GM21717 (cell line): ENCODE measurements around the gene PDE4B.
A peak's percentile ranks its signal among the peaks of the same experiment; 100 is the strongest.

ENCODE experiments used
- ATAC-seq: cut with Tn5 transposase; IDR thresholded peaks from one replicate; pipeline ENCODE4 v1.9.1; 2021; ENCODE audit warnings: mild to moderate bottlenecking, moderate library complexity; ENCODE audit not compliant: unreplicated experiment

Gene PDE4B

GRCh38 chr1:65880611-65881010, 87.9 kb downstream of the PDE4B start:
- no peak for ATAC-seq

GRCh38 chr1:65881067-65881594, 88.4 kb downstream of the PDE4B start:
- no peak for ATAC-seq

GRCh38 chr1:65882076-65882475, 89.4 kb downstream of the PDE4B start:
- no peak for ATAC-seq

GRCh38 chr1:65889441-65889840, 96.7 kb downstream of the PDE4B start:
- no peak for ATAC-seq

- no peak for ATAC-seq
Observed at GRCh38 chr1:65890201-65890843, 97.6 kb downstream of the PDE4B start.

- ATAC-seq: peak; percentile 82
Observed at GRCh38 chr1:65894738-65895605, 102.3 kb downstream of the PDE4B start.

GRCh38 chr1:65896721-65897120, 104.0 kb downstream of the PDE4B start:
- no peak for ATAC-seq

GRCh38 chr1:65897485-65897884, 104.8 kb downstream of the PDE4B start:
- no peak for ATAC-seq

GRCh38 chr1:65904681-65905083, 112.0 kb downstream of the PDE4B start:
- no peak for ATAC-seq

GRCh38 chr1:65910432-65910831, 117.7 kb downstream of the PDE4B start:
- no peak for ATAC-seq

GRCh38 chr1:65911679-65912078, 119.0 kb downstream of the PDE4B start:
- no peak for ATAC-seq

- no peak for ATAC-seq
Observed at GRCh38 chr1:65918564-65918963, 125.9 kb downstream of the PDE4B start.

GRCh38 chr1:65921446-65921845, 128.8 kb downstream of the PDE4B start:
- ATAC-seq: no peak

- ATAC-seq: no peak
Observed at GRCh38 chr1:65924471-65924870, 131.8 kb downstream of the PDE4B start.

- no peak for ATAC-seq
Observed at GRCh38 chr1:65938506-65938905, 145.8 kb downstream of the PDE4B start.

GRCh38 chr1:65939191-65939590, 146.5 kb downstream of the PDE4B start:
- ATAC-seq: no peak

GRCh38 chr1:65939636-65940035, 146.9 kb downstream of the PDE4B start:
- ATAC-seq: no peak

GRCh38 chr1:65940126-65940525, 147.4 kb downstream of the PDE4B start:
- no peak for ATAC-seq

GRCh38 chr1:65942476-65942875, 149.8 kb downstream of the PDE4B start:
- no peak for ATAC-seq

- ATAC-seq: no peak
Observed at GRCh38 chr1:65946376-65946775, 153.7 kb downstream of the PDE4B start.

- no peak for ATAC-seq
Observed at GRCh38 chr1:65946960-65947359, 154.3 kb downstream of the PDE4B start.

GRCh38 chr1:65948609-65949229, 156.0 kb downstream of the PDE4B start:
- ATAC-seq: no peak
